GM21717 (cell line): ENCODE measurements around the gene RAET1G.
"Not testable (repeated sequence)": the region's sequence is repeated elsewhere in the genome, so short reads cannot be mapped to it uniquely, and the experiment has no call there.

Experiments used
- ATAC-seq: cut with Tn5 transposase; IDR thresholded peaks from one replicate; pipeline ENCODE4 v1.9.1; 2021; ENCODE audit warnings: mild to moderate bottlenecking, moderate library complexity; ENCODE audit not compliant: unreplicated experiment

The RAET1G gene

DNA sequence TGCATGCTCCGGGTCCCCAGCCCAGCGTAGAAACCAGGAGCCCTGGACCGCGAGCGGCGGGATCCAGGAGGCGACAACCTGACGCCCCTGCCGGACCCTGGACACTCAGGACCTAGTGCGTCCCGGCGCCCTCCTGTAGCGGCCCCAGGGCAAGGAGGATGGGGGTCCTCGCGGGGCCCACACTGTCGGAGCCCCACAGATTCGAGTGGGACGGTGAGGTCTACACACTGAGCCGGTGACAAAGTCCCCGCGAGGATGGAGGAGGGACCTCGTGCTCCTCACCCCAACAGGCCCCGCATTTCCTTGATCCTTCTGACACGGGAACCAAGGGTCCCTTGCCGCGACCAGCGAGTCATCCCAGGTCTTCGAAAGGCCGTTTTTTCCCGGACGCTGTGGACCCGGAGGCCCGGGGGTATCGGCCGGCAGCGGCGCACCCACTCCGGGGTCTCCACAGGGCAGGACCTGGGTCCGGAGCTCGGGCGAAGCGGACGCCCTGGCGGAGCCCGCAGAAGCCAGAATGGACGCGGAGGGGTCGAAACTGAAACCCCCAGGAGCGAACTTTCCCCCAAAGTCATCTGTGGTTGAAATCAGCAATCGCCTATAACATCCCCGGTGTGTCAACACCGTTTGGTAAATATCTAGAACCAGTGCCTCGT is 31.5 kb upstream of the RAET1G start:
- not testable (repeated sequence) for ATAC-seq

DNA sequence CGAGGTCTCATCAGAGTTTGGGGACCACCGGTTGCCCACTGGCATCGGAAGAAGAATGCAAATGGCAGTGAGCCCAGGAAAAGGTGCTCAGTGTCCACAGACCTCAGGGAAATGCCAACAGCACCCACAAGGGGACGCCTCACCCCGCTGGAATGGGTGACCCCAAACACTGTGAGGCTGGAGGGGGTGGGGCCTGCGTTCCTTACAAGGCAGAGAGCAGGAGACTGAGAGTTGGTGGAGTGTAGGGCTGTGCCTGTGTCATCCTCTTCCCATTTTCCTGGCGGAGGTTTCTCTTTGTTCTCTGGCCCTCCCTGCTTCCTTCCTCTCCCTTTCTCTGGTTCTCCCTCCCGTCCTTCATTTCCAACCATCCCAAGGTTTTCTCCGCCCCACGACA is 31.0 kb upstream of the RAET1G start:
- ATAC-seq: not testable (repeated sequence)

DNA sequence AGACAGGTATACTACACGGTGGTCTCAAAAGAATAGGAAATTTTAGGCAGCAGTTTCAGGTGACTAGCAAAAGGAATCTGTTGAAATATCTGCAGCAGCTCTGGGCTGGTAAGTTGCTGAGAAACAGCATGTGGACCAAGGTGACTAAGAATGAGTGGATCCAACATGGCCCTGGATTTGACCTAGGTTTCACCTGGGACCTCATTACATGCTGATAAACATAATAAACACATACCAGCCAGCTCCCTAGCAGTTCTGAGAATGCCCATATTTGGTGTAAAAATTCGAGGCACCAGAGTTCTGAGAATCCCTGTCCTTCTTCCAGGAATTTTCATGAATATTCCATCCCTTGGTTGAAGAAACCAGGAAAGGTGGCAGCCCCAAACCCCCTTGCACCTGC is 30.5 kb upstream of the RAET1G start:
- not testable (repeated sequence) for ATAC-seq

DNA sequence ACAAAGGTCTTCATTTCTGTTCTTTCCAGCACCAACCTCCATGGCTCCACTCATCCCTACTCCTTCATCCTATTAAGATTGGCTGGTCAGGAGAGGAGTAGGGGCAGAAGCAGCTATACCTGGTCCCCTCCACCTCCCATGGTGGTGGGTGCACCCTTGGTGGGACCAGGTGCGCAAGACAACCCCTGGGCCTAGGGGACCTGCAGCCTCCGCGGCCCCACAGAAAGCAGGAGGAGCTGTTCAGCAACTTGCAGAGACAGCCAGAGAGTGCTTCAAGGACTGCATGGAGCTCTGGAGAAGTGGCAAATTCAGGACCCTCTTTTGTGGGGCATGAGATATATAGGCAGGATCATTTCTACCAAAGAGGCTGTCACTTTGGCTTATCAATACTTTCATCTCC is 28.7 kb upstream of the RAET1G start:
- ATAC-seq: no peak

DNA sequence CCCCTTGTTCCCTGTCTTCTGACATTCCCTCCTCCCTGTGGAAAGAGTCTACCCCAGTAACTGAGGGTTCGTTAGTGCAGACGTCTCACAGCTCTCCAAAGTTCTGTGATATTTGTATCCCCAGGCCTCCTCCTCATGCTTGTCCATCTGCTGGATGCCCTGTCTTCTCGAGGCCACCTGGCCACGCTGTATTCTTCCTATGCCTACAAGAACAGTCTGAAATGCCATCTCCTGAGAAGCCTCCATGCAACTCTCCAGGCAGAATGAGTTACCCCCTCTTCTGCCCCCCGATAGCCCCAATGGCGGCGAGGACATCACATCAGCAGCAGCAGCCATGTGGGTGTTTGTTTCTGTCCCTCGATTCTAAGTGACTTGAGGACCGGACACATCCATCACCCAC is 28.2 kb upstream of the RAET1G start:
- no peak for ATAC-seq

DNA sequence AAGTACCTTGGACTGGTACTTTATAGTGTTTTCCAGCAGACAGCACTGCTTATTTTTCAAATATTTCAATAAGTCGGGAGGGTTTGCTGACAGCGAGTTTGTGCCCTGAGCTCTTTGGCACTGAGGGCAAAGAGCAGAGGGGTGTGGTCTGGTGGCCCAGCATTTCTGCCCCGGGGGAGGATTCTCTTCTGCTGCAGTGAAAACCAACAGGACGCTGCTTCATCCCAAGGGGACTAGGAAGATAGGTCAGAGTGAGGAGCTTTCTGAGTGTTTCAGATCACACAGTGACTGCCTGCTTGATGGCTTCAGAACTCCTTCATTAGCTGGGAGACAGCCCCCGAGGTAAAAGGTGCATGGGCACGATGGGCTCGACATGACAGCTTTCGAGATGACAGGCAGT is 27.5 kb upstream of the RAET1G start:
- no peak for ATAC-seq

DNA sequence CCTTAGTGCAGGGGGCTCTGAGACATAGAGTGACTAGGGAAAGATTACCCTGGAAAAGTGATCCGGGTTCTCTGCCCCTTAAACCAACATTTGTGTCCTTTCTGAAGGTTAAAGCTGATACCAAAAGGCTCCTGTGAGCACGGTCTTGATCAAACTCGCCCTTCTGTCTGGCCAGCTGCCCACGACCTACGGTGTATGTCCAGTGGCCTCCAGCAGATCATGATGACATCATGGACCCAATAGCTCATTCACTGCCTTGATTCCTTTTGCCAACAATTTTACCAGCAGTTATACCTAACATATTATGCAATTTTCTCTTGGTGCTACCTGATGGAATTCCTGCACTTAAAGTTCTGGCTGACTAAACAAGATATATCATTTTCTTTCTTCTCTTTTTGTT is 25.7 kb upstream of the RAET1G start:
- no peak for ATAC-seq

DNA sequence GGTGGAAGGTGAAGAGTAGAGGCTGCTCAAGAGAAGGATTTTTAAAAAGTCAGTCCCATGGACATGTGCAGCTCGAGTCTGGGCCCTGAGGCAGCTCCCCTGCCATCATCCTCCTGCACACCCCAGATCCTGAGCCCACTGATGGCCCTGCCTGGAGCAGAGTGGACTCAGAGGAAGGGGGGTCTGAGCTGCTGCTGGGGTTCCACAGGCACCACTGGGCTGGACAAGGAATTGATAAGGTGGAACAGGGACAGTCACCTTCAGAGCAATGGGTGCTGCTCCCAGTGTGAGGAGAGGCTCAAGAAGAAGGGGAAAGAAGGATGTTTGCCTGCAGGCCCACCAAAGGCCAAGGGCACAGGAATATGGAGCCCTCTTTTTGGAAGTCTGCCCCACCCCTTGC is 25.1 kb upstream of the RAET1G start:
- no peak for ATAC-seq

DNA sequence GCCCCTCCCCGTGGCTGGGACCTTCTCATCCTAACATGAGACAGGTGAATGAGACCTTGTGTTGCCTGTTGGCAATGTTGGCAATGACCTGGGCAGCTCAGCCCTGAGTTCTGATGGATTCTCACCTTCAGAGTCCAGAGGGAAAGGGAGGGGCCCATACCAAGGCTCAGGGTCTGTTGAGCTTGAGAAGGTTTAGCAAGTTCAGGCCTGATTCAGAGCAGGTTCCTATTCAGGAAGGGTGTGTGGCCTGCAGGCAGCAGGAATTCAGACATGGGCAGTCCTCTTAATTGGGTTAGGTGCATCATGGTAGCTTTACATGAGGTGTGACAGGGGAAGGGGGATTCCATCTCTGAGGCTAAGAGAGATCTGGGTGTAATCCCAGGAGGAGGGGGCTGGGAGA is 24.6 kb upstream of the RAET1G start:
- ATAC-seq: not testable (repeated sequence)

DNA sequence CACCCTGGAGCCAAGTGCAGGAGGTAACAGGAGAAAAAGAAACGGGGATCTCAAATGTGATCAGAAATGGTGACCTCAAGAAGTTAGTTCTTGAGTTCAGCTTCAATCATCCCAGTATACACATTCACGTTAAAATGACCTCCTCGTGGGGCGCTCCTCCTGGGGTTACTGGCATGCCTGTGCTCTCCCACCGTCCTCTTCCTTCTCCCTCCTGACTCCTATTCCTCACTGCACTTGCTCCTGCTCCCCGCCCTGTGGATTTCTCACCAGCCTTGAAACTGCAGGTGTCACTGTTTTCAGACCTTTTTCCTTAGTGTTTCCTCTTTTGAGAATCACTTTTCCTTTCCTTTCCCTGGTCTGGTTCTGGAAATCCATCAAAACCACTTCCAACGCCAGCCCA is 23.7 kb upstream of the RAET1G start:
- ATAC-seq: not testable (repeated sequence)

DNA sequence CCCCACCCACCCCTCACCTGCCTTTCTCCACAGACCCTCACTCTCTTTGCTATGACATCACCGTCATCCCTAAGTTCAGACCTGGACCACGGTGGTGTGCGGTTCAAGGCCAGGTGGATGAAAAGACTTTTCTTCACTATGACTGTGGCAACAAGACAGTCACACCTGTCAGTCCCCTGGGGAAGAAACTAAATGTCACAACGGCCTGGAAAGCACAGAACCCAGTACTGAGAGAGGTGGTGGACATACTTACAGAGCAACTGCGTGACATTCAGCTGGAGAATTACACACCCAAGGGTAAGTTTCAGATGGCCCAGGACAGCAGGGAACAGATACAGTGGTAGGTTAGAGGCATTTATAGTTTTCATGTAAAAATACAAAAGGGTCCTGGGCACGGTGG is 22.4 kb upstream of the RAET1G start:
- ATAC-seq: not testable (repeated sequence)

DNA sequence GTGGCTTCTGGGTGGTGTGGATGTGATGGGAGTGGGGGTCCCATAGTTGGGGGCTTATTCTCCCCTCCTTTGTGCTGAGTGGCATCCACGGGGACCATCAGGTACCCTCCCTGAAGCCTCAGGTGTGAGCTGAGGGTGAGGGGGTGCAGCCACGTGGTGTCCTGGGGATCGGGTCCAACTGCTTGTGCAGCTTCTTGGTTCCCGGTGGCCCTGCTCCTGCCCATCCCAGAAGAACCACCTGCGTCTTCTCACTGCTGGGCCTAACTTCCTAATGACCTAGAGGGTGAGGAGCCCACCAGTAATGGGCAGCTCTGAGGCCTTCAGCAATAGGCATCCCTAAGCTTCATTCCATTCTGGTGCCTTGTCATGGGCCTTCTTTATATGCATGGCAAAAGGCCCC is 20.4 kb upstream of the RAET1G start:
- ATAC-seq: not testable (repeated sequence)

DNA sequence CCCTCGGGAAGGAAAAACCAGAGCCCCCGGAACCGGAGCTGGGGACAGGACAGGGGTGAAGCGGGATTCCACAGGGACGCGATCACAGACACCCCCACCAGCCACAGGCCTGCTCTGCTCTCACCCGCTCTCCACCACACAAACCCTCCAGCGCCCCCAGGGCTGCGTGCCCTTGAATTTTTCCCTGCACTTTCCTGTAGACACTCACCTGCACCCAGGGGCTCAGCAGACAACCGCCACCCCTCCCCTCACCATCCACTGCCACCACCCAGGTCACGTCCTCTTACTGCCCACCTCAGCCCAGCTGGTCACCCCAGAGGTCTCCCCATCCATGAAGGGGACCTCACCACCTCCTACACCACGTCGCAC is 19.5 kb upstream of the RAET1G start:
- ATAC-seq: no peak

DNA sequence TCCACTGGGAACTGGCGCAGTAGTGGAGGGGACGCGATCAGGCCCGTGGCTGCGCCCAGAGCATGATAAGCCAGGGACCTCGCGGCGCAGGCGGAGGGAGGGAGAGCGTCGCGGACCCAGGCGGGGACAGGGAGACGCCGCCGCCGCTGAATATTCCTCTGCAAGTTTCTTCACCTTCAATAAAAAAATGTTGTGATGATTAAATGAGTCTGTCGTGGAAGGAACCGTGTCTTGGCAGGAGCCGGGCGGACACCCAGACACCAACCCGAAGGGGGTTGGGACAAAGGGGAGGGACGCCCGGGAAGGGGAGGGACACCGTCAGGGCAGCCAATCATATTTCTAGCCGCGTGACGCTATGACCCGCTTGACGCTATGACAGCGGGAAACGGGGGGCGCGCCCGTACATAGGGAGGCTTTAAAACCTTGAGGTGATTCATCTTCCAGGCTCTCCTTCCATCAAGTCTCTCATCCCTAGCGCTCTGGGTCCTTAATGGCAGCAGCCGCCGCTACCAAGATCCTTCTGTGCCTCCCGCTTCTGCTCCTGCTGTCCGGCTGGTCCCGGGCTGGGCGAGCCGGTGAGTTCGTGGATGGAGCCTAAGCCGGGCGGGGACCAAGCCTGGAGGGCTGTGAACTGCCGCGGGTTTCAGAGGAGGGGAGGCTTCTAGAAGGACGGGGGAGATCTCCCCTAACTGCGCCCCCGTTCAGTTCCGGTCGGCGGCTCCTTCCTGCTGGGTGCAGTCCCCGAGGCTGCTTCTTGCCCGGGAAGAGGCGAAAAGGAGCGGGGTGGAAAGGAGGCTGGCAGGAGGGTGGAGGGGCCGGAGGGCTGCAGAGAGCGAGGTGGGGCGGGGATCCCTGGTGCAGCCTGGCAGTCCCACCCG is 18.9 kb upstream of the RAET1G start, which contains the start of gene ULBP2:
Gene ULBP2, plus strand, starts transcription at position 432 of the 878 bp plus-strand sequence. Its CDS starts 59 bp downstream, at position 491.
- no peak for ATAC-seq

DNA sequence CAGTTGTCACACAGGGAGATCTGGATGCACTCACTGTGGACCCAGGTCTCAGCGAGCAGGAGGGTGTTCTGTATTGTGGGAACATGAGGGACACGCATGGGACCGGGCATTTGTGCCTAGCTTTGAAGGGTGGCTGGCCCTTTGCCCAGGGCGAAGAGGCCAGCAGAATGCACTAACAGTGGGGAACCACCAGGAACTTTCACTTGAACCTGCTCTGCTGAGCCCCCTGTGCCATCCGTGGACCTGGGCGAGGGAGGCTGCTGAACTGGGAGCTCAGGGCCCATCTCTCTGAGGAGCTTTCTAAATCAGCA is 17.7 kb upstream of the RAET1G start:
- no peak for ATAC-seq

DNA sequence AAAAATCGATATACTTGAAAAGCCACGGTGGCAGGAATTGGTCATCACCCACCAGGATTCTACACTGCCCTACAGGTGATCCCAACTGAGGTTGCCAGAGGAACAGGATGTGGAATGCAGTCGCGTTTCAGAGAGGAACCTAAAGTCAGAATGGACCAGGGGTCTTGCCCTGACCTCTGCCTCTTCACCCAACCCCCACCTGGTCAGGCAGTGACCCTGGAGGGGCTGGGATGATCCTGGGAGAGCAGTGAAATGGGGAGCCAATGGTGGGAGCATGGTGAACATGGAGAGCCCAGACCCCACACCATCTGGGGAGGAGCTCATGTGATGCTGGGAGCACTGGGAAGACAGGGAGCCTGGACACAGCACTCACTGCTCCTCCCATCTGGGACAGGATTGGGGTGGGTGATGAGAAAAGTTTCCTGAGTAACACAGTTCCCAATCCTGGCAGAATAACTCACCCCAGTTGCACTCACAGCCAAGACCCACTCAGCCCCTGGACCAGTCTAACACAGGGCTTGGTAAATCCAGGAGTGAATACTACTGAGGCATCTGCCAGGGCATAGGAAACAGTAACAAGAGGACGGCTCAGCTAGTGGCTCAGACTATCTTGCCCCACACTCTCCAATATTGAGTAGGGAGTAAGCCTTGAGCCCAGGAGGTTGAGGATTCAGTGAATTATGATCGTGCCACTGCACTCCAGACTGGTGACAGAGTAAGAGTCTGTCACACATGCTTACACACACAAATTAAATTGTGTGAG is 17.2 kb upstream of the RAET1G start:
- no peak for ATAC-seq

DNA sequence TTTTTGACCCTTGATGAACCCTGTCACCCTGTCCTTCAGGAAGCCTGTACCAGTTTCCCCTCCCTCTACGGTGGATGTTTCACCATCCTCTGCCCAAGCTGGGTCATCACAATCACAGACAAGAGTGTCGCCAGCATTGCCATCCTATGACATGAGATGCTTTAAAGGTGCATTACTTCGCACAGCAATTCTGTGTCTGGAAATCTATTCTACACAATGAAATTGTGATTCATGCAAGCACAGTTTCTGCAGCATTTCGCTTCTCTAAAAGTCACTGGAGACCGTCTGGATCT is 16.4 kb upstream of the RAET1G start:
- no peak for ATAC-seq

DNA sequence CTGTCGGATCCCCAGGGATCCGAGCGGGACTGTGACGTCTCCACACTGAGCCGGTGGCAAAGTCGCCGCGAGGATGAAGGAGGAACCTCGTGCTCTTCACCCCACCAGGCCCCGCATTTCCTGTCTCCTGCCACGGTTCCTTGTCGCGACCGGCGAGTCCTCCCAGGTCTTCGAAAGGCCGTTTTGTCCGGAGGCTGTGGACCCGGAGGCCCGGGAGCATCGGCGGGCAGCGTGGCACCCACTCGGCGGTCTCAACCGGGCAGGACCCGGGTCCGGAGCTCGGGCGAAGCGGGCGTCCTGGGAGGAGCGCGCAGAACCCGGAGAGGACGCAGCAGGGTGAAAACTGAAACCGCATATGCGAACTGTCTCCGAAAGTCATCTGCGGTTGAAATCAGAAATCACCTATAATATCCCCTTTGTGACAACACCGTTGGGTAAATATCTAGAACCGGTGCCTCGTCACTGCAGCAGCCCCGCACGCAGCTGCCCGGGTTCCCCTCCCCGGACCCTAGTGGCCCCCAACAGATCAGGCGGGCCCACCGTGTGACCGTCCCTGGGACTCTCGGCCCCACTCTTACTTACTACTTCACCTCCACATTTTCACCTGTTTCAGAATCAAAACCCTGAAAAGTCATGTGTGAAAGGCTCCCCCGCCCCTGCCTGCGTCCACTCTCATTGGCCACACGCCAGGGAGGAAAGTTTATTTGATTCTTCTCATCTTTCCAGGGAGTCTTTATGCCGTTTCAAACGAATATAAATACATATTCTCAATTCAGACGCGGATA is 15.8 kb upstream of the RAET1G start:
- ATAC-seq: peak; percentile 77

DNA sequence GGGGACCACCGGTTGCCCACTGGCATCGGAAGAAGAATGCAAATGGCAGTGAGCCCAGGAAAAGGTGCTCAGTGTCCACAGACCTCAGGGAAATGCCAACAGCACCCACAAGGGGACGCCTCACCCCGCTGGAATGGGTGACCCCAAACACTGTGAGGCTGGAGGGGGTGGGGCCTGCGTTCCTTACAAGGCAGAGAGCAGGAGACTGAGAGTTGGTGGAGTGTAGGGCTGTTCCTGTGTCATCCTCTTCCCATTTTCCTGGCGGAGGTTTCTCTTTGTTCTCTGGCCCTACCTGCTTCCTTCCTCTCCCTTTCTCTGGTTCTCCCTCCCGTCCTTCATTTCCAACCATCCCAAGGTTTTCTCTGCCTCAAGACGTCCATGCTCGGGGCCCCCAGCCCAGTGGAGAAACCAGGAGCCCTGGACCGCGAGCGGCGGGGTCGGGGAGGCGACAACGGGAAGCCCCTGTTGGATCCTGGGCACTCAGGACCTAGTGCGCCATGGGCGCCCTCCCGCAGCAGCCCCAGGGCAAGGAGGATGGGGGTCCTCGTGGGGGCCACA is 15.2 kb upstream of the RAET1G start:
- not testable (repeated sequence) for ATAC-seq

DNA sequence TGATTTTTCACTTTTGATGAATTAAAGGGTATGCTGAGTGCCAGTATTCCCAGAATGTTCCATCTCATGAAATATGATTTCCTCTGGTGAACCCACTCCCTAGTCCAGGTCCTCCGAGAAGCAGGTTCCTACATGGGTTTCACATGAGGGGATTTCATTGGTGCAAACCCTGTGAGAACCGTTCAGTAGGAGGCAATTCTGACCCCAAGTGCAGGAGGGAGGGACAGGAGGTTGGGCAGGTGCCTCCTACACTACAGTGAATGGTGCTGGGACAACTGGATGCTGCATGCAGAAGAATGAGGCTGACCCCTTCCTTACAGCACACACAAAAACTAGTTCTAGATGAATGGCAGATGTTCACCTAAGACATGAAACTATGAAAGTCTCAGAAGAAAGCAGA is 13.8 kb upstream of the RAET1G start:
- ATAC-seq: no peak

DNA sequence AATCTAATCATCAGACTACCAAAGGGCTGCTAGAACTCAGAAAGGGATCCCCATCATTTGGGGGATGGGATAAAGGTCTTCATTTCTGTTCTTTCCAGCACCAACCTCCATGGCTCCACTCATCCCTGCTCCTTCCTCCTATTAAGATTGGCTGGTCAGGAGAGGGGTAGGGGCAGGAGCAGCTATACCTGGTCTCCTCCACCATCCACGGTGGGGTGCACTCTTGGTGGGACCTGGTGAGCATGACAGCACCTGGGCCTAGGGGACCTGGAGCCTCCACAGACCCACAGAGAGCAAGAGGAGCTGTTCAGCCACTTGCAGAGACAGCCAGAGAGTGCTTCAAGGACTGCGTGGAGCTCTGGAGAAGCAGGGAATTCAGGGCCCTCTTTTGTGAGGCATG is 12.7 kb upstream of the RAET1G start:
- no peak for ATAC-seq
